Nephron (organoid): ENCODE results near the gene CCT3.

Source experiments
- H3K27ac Mint-ChIP-seq, 3 experiments: 2 replicates each; pipeline ENCODE4 v1.8.0; 2020; ENCODE audit warnings: mixed read lengths in 3 of 3, mild to moderate bottlenecking in 2 of 3, moderate library complexity in 1 of 3
- H3K27me3 Mint-ChIP-seq: 2 replicates; pipeline ENCODE4 v1.8.0; 2021; ENCODE audit warnings: low read depth, mild to moderate bottlenecking, moderate library complexity, mixed read lengths
- H3K36me3 Mint-ChIP-seq: 2 replicates; pipeline ENCODE4 v1.8.0; 2020; ENCODE audit warnings: low read depth, mixed read lengths
- H3K4me1 Mint-ChIP-seq: 2 replicates; pipeline ENCODE4 v1.8.0; 2020; ENCODE audit warnings: mixed read lengths
- H3K4me3 Mint-ChIP-seq, 3 experiments: 2 replicates each; pipeline ENCODE4 v1.8.0; 2020; ENCODE audit warnings: mild to moderate bottlenecking in 3 of 3, mixed read lengths in 3 of 3, moderate library complexity in 2 of 3
- H3K9me3 Mint-ChIP-seq: 2 replicates; pipeline ENCODE4 v1.8.0; 2020; ENCODE audit warnings: mixed read lengths
- TF ChIP-seq, protein P1 (sequence below), 3 experiments: fragments of 200-600 bp; sonication (generic); IDR thresholded peaks; one replicate each; pipeline ENCODE4 v1.5.0; 2021; ENCODE audit warnings: antibody characterized with exemption in 3 of 3; ENCODE audit not compliant: unreplicated experiment in 3 of 3

CCT3 gene

DNA sequence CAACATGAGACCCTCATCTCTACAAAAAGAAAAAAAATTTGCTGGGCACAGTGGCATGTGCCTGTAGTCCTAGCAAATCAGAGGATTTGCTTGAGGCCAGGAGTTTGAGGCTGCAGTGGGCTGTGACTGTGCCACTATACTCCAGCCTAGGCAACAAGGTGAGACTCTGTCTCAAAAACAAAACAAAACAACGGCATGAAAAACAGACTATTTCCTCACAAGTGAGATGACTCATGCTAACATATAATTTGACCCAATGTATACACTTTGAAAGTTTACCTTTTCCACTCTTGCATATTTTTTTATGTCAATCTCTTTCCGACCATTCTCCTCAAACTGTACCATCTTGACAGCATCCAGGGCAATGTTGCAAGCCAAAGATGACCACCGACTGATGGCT lies 17.5 kb downstream of the CCT3 start:
- no peaks in the 10 kb centered on the region for H3K4me1 Mint-ChIP-seq
- no peaks in the 10 kb centered on the region for H3K9me3 Mint-ChIP-seq
- H3K27me3 Mint-ChIP-seq: no peaks in the 10 kb centered on the region
- H3K27ac Mint-ChIP-seq: no peak overlapping the region
- H3K36me3 Mint-ChIP-seq: peaks cover 68% of the 10 kb centered on the region
- TF ChIP-seq, protein P1, sequence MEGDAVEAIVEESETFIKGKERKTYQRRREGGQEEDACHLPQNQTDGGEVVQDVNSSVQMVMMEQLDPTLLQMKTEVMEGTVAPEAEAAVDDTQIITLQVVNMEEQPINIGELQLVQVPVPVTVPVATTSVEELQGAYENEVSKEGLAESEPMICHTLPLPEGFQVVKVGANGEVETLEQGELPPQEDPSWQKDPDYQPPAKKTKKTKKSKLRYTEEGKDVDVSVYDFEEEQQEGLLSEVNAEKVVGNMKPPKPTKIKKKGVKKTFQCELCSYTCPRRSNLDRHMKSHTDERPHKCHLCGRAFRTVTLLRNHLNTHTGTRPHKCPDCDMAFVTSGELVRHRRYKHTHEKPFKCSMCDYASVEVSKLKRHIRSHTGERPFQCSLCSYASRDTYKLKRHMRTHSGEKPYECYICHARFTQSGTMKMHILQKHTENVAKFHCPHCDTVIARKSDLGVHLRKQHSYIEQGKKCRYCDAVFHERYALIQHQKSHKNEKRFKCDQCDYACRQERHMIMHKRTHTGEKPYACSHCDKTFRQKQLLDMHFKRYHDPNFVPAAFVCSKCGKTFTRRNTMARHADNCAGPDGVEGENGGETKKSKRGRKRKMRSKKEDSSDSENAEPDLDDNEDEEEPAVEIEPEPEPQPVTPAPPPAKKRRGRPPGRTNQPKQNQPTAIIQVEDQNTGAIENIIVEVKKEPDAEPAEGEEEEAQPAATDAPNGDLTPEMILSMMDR (IDR thresholded peaks at IDR 0.05; ENCODE audit: unreplicated experiment in 3 of 3): no peak
- H3K4me3 Mint-ChIP-seq: no peak overlapping the region

DNA sequence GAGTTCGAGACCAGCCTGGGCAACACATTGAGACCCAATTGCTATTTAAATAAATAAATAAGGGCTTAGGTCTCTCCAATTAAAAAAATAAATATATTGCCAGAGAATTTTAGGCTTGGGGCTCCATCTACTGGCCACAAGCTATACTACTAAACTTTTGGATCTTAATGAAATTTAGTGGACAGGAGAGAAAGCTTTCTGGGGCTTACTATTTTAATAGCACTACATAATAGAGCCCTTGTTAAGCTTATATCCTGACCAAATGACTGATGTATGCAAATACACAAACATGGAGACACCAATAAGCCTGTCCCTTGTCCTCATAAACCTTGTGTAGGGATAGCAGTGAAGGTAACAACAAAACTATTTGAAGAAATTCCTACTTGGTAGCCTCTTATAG lies 18.4 kb downstream of the CCT3 start:
- Mint-ChIP-seq H3K27ac (no peak overlapping the region), H3K36me3 (peaks cover 68% of the 10 kb centered on the region), H3K4me3 (no peak overlapping the region), H3K4me1 (no peaks in the 10 kb centered on the region), H3K9me3 (no peaks in the 10 kb centered on the region), H3K27me3 (no peaks in the 10 kb centered on the region)
- TF ChIP-seq, protein P1 (IDR thresholded peaks at IDR 0.05; ENCODE audit: unreplicated experiment in 3 of 3): peak; percentile 52 to 71 (median 63)

DNA sequence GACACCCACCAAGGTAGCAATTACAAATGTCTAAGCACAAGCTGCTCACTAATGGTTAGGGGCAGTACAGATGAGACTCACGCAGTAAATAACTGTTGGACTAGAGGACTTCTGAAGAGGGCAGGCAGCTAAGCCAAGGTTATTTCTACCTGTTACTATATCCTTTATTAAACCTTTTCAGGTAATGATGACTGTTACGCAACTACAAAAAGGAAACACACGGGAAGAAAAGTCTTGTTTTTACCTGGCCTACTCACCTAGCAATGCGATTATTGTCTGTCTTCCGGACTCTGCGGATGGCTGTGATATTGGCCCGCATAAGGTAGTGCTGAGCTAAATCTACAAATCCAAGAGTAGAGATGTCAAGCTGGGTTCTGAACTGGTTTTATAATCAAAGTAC lies 21.2 kb downstream of the CCT3 start:
- no peaks in the 10 kb centered on the region for H3K27me3 Mint-ChIP-seq
- H3K4me3 Mint-ChIP-seq: no peak overlapping the region
- no peaks in the 10 kb centered on the region for H3K9me3 Mint-ChIP-seq
- H3K4me1 Mint-ChIP-seq: no peaks in the 10 kb centered on the region
- peaks cover 81% of the 10 kb centered on the region for H3K36me3 Mint-ChIP-seq
- TF ChIP-seq, protein P1 (IDR thresholded peaks at IDR 0.05; ENCODE audit: unreplicated experiment in 3 of 3): no peak
- H3K27ac Mint-ChIP-seq: no peak overlapping the region

DNA sequence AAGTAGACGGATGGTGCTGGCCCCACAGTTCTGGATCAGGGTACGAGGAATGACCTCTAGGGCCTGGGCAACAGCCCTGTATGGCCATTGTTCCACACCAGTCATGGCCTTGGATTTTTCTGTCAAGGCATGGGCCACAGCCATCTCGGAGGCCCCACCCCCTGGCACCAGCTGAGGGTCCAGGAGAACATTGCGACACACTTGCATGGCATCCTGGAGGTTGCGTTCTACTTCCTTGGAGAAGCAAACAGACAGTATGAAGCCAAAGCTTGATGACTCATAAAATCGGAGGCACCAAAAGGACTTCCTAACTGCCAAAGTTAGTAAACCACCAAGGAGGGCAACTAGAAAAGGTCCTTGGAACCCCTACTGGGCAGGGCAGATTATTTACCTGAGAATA lies 27.1 kb downstream of the CCT3 start:
- no peaks in the 10 kb centered on the region for H3K27me3 Mint-ChIP-seq
- H3K4me3 Mint-ChIP-seq: no peak overlapping the region
- H3K36me3 Mint-ChIP-seq: peaks cover 72% of the 10 kb centered on the region
- H3K4me1 Mint-ChIP-seq: no peaks in the 10 kb centered on the region
- H3K27ac Mint-ChIP-seq: no peak overlapping the region
- TF ChIP-seq, protein P1 (IDR thresholded peaks at IDR 0.05; ENCODE audit: unreplicated experiment in 3 of 3): no peak
- no peaks in the 10 kb centered on the region for H3K9me3 Mint-ChIP-seq

DNA sequence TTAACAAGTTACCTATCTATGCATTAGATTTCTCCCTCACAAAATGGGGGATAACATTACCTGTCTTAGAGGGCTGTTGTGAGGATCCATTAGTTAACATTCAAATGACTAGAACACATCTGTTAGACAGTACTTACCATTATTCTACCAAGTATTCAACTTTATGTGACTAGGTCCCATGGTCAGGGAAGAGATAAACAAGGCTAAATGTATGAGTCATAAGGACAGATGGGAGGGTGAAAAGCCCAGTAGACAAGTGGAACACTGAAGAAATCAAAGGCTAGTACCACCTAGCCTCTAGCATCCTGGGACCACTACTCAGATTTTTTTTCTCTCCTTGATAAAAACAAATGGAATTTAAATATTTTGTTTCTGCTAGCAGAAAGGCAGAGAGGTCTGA lies 30.0 kb downstream of the CCT3 start:
- H3K27ac Mint-ChIP-seq: no peak overlapping the region
- H3K4me1 Mint-ChIP-seq: no peaks in the 10 kb centered on the region
- no peak overlapping the region for H3K4me3 Mint-ChIP-seq
- H3K9me3 Mint-ChIP-seq: no peaks in the 10 kb centered on the region
- H3K36me3 Mint-ChIP-seq: peaks cover 49% of the 10 kb centered on the region
- TF ChIP-seq, protein P1 (IDR thresholded peaks at IDR 0.05; ENCODE audit: unreplicated experiment in 3 of 3): no peak
- no peaks in the 10 kb centered on the region for H3K27me3 Mint-ChIP-seq

DNA sequence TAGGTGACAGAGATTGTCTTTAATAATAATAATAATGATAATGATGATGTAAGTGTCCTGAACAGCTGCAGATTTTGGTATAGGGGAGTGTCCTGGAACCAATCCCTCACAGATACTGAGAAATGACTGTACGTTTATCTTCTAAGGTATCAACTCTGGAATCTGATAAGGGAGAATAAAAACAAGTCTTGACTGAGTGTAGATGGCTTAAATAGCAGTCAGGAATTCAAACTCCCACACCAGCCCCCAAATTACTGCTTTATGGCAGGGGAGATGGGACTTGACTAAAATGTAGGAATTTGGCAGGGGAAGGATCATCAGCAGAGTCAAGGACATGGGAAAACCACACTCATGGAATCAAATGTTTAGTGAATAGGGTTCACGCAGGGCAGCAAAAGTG lies 32.9 kb downstream of the CCT3 start:
- TF ChIP-seq, protein P1 (IDR thresholded peaks at IDR 0.05; ENCODE audit: unreplicated experiment in 3 of 3): no peak
- H3K9me3 Mint-ChIP-seq: no peaks in the 10 kb centered on the region
- no peak overlapping the region for H3K27ac Mint-ChIP-seq
- H3K27me3 Mint-ChIP-seq: no peaks in the 10 kb centered on the region
- no peaks in the 10 kb centered on the region for H3K4me1 Mint-ChIP-seq
- peaks cover 26% of the 10 kb centered on the region for H3K36me3 Mint-ChIP-seq
- no peak overlapping the region for H3K4me3 Mint-ChIP-seq
